ENCODE results near the gene GSTT4. TPM values are rescaled to one million over a fixed set of nuclear protein-coding genes. Genes with fewer than 3 reads are reported as not detected.
"Not testable (repeated sequence)": the region's sequence is repeated elsewhere in the genome, so short reads cannot be mapped to it uniquely, and the experiment has no call there.

GSTT4 gene
- total RNA-seq, 2 donors from 2014 or later: not detected

- H3K36me3 ChIP-seq (replicated peaks in 1 of 2; ENCODE audit: insufficient read depth in 1 of 2, low read depth in 2 of 2); H3K27me3 ChIP-seq; H3K4me3 ChIP-seq; H3K9me3 ChIP-seq; DNase-seq; H3K27ac ChIP-seq; ATAC-seq; intact Hi-C loops (cut with DNase I); H3K4me1 ChIP-seq: not testable (repeated sequence)
- 82% methylated on average over 6 of the region's 12 CpGs; no CpG with 5 or more reads in 1 of the 2 donors for WGBS, 2 donors
Observed at GRCh38 chr22:23977304-23977703, 27.9 kb downstream of the GSTT4 start.

DNA sequence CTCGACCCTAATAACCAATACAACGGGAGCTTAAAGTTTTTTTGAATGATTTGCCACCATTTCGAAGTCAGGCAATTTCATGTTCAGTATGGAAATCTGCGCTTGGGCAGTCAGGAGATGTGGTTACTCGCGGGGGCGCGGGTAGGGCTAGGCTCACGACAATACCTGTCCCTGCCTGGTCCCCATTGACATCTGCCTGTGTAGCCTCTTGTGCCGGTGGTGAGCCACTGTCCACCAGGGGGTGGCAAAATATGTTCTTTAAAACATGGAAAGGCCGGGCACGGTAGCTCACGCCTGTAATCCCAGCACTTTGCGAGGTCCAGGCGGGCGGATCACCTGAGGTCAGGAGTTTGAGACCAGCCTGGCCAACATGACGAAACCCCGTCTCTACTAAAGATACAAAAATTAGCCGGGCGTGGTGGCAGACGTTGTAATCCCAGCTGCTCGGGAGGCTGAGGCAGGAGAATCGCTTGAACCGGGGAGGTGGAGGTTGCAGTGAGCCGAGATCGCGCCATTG lies 30.4 kb downstream of the GSTT4 start:
- not testable (repeated sequence) for H3K4me1 ChIP-seq; H3K9me3 ChIP-seq; H3K27me3 ChIP-seq; H3K36me3 ChIP-seq (replicated peaks in 1 of 2; ENCODE audit: insufficient read depth in 1 of 2, low read depth in 2 of 2); H3K4me3 ChIP-seq
- no CpG with 5 or more reads among the region's 27 CpGs for WGBS, 2 donors
- ATAC-seq (peak; percentile 53), DNase-seq (peak in 2 of 4 donors; percentile 42 to 55)
- peak overlapping the region in 2 of 4 donors; percentile 25 to 62 for H3K27ac ChIP-seq
- intact Hi-C loops (cut with DNase I): loop anchor here (5.0 kb wide), 1 partner anchor 48 kb away; no protein-coding TSS in a partner anchor

GRCh38 chr22:23974345-23974744 lies 30.9 kb downstream of the GSTT4 start, which contains the start of gene DDT:
TSS of gene DDT (minus strand) at chr22:23974441. CDS start at chr22:23974414, 27 bp downstream.
- not testable (repeated sequence) for H3K9me3 ChIP-seq; H3K4me1 ChIP-seq; H3K4me3 ChIP-seq; DNase-seq; H3K27me3 ChIP-seq; H3K36me3 ChIP-seq (replicated peaks in 1 of 2; ENCODE audit: insufficient read depth in 1 of 2, low read depth in 2 of 2)
- no CpG with 5 or more reads among the region's 29 CpGs for WGBS, 2 donors
- H3K27ac ChIP-seq: peak within 1 kb of the TSS in 2 of 4 donors; percentile 25 to 62
- peak; percentile 98 for ATAC-seq
- intact Hi-C loops (cut with DNase I): loop anchor here (5.0 kb wide), 1 partner anchor 47 kb away; no protein-coding TSS in a partner anchor

DNA sequence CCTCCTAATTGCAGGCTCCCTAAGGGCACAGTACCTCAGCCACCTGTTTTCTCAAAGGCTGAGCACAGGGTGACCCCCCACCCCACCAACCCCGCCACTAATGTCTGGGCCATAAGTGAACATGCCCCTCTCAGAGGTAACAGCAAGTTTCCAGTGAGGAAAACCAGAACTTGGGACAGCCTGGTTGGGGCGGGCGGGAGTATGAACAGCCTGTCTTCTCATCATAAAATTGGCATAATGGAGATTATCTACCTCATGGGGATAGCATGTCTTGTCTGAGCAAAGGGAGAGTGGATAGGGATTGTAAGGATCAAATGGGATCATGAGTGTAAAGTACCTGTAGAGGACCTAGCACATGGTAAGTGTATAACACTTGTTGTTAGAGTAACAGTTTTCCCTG lies 33.3 kb downstream of the GSTT4 start:
- DNase-seq; H3K4me1 ChIP-seq; H3K27me3 ChIP-seq; H3K4me3 ChIP-seq; ATAC-seq; H3K9me3 ChIP-seq; H3K36me3 ChIP-seq (replicated peaks in 1 of 2; ENCODE audit: insufficient read depth in 1 of 2, low read depth in 2 of 2): not testable (repeated sequence)
- intact Hi-C loops (cut with DNase I): loop anchor here (5.0 kb wide), 1 partner anchor 45 kb away; no protein-coding TSS in a partner anchor
- H3K27ac ChIP-seq: peak overlapping the region in 1 of 4 donors; percentile 29
- 63 to 79% methylated on average over 2 to 3 of the region's 3 CpGs for WGBS, 2 donors

DNA sequence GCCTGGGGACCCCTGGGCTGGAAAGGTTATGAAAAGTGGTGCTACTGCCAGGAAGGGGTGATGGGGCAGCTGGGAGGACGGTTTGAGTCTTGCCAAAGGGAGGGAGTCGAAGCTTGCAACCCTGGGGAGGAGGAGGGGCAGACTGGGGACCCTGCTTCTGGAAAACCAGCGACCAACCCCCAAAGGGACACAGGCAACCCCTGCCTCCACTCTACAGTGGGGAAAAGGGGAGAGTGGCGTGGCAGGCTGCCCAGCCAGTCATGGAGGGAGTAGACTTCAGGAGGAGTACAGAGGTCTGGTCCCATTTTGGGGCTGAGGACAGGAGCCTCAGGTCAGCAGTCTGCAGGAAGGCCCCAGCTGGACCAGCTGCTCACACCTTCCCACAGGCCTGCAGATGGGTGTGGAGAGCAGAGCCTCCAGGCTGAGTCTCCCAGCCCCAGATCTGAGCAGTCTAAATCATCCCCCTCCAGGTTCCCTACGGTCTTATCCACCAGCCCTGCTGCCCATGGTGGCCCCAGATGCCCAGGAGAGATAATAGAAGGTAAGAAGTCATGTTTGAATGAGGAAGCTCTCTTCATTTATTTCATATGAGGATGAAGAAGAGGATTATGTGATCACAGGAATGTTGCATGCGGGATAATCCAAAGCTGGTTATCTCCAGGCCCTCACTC lies 34.3 kb downstream of the GSTT4 start:
- intact Hi-C loops (cut with DNase I): loop anchor here (5.0 kb wide), 1 partner anchor 44 kb away; no protein-coding TSS in a partner anchor
- Histone ChIP-seq H3K4me3 (no peak overlapping the region), H3K27ac (peak overlapping the region in 1 of 4 donors; percentile 20), H3K36me3 (replicated peaks in 1 of 2; ENCODE audit: insufficient read depth in 1 of 2, low read depth in 2 of 2) (peaks cover 0 to 8% of the 10 kb centered on the region in 2 donors), H3K27me3 (no peaks in the 10 kb centered on the region), H3K4me1 (peaks cover 7% of the 10 kb centered on the region), H3K9me3 (no peaks in the 10 kb centered on the region)
- TF ChIP-seq CTCF (IDR thresholded peaks at IDR 0.05): no peak
- ATAC-seq (no peak), DNase-seq (no peak)
- 66 to 79% methylated on average over 6 of the region's 6 CpGs for WGBS, 2 donors

DNA sequence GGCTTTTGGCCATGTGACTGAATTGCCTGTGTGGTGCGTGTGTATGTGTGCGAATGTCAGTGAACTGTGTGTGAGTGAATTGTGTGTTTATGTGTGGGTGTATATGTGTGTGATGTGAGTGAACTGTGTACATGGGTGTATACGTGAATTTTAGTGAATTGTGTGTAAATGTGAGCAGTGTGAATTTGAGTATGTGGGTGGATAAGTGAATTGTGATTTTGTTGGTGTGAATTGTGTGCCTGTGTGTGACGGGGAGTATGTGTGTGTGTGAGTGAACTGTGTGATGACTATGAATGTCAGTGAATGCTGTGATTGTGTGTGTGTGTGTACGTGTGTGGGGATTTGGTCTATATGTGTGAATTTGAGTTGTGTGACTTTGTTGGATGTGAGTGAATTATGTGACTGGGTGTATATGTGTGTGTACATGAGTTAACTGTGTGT lies 35.0 kb downstream of the GSTT4 start:
- peaks cover 7% of the 10 kb centered on the region for H3K4me1 ChIP-seq
- H3K27ac ChIP-seq: no peak overlapping the region
- WGBS, 2 donors: 71 to 83% methylated on average over 5 of the region's 5 CpGs
- no peak for ATAC-seq
- no peaks in the 10 kb centered on the region for H3K9me3 ChIP-seq
- peaks cover 0 to 8% of the 10 kb centered on the region in 2 donors for H3K36me3 ChIP-seq (replicated peaks in 1 of 2; ENCODE audit: insufficient read depth in 1 of 2, low read depth in 2 of 2)
- intact Hi-C loops (cut with DNase I): loop anchor here (5.0 kb wide), 1 partner anchor 43 kb away; no protein-coding TSS in a partner anchor
- no peak for DNase-seq
- TF ChIP-seq POLR2A (IDR thresholded peaks at IDR 0.05) (peak in 2 of 3 donors; percentile 8 to 11), CTCF (IDR thresholded peaks at IDR 0.05) (no peak)
- no peaks in the 10 kb centered on the region for H3K27me3 ChIP-seq
- H3K4me3 ChIP-seq: no peak overlapping the region

Measured in body of pancreas (tissue), 4 donors.